PFSK-1 (cell line): ENCODE data around the gene SUN2.
A peak's percentile ranks its signal among the peaks of the same experiment; 100 is the strongest.

Source experiments
- FOXP2 ChIP-seq: optimal IDR thresholded peaks from 2 replicates; pipeline ENCODE3; 2011; ENCODE audit warnings: borderline replicate concordance, control low read depth, inconsistent platforms; ENCODE audit not compliant: insufficient read depth; ENCODE audit errors: extremely low read length, extremely low read depth
- POLR2AphosphoS5 ChIP-seq: IDR thresholded peaks from 2 replicates; pipeline ENCODE4 v1.6.1; 2012; ENCODE audit warnings: low read depth, mild to moderate bottlenecking, control low read depth, low read length, moderate library complexity
- SIN3A ChIP-seq: IDR thresholded peaks from 2 replicates; pipeline ENCODE4 v1.6.1; 2012; ENCODE audit warnings: mild to moderate bottlenecking, low read length, moderate library complexity, borderline replicate concordance; ENCODE audit not compliant: insufficient read depth
- TAF1 ChIP-seq: IDR thresholded peaks from 2 replicates; pipeline ENCODE4 v1.6.1; 2012; ENCODE audit warnings: low read length, control low read depth, borderline replicate concordance; ENCODE audit not compliant: insufficient read depth
- TF ChIP-seq, protein P1 (sequence below), 2 experiments: IDR thresholded peaks; 2 replicates each; pipeline versions ENCODE4 v1.6.1 to v1.8.0; 2011 to 2012; ENCODE audit warnings: low read depth in 2 of 2, low read length in 2 of 2, control low read depth in 1 of 2, inconsistent platforms in 1 of 2, mild to moderate bottlenecking in 1 of 2, moderate library complexity in 1 of 2; ENCODE audit not compliant: insufficient read depth in 1 of 2

SUN2 gene

DNA sequence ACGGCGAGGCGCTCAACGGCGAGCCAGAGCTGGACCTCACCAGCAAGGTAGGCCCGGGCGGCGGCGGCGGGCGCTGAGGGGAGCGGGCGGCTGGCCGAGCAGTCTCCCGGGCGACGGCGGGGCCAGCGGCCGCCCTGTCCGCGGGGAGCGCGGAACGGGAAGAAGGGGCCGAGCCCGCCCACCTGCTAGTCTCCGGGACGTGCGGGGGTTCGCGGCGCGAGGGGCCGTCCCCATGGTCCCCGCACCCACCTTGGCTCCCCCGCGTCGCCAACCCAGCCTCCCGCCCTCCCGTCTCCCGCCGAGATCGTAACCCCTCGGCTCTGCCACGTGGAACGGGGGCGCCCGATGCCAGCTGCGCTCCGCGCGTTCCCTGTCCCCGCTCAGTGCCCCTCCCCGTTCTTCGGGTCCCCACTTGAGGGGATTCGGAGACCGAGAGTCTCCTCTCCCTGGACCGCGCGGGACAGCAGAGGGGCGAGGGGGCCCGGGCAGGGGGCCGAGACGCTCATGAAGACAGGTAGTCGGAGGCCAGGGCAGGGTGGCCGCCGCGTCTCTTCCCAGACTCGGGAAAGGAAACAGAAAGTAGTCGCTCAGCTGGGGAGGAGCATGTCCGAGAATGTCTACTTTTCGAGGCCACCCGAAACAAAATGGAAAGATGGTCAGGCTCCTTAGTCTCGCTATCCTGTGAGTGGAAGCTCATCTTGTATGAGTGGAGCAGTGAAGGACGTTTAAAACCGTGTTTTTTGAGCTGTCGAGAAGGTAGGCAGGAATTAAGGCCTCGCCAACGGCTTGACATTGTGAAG, 49.5 kb downstream of the SUN2 start:
- no peak for TF ChIP-seq POLR2AphosphoS5
- TF ChIP-seq SIN3A = no peak
- TF ChIP-seq FOXP2 = no peak
- no peak for TF ChIP-seq TAF1
- TF ChIP-seq, protein P1, sequence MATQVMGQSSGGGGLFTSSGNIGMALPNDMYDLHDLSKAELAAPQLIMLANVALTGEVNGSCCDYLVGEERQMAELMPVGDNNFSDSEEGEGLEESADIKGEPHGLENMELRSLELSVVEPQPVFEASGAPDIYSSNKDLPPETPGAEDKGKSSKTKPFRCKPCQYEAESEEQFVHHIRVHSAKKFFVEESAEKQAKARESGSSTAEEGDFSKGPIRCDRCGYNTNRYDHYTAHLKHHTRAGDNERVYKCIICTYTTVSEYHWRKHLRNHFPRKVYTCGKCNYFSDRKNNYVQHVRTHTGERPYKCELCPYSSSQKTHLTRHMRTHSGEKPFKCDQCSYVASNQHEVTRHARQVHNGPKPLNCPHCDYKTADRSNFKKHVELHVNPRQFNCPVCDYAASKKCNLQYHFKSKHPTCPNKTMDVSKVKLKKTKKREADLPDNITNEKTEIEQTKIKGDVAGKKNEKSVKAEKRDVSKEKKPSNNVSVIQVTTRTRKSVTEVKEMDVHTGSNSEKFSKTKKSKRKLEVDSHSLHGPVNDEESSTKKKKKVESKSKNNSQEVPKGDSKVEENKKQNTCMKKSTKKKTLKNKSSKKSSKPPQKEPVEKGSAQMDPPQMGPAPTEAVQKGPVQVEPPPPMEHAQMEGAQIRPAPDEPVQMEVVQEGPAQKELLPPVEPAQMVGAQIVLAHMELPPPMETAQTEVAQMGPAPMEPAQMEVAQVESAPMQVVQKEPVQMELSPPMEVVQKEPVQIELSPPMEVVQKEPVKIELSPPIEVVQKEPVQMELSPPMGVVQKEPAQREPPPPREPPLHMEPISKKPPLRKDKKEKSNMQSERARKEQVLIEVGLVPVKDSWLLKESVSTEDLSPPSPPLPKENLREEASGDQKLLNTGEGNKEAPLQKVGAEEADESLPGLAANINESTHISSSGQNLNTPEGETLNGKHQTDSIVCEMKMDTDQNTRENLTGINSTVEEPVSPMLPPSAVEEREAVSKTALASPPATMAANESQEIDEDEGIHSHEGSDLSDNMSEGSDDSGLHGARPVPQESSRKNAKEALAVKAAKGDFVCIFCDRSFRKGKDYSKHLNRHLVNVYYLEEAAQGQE (IDR thresholded peaks at IDR 0.05; ENCODE audit: insufficient read depth in 1 of 2, low read depth in 2 of 2, low read length in 2 of 2) = no peak

DNA sequence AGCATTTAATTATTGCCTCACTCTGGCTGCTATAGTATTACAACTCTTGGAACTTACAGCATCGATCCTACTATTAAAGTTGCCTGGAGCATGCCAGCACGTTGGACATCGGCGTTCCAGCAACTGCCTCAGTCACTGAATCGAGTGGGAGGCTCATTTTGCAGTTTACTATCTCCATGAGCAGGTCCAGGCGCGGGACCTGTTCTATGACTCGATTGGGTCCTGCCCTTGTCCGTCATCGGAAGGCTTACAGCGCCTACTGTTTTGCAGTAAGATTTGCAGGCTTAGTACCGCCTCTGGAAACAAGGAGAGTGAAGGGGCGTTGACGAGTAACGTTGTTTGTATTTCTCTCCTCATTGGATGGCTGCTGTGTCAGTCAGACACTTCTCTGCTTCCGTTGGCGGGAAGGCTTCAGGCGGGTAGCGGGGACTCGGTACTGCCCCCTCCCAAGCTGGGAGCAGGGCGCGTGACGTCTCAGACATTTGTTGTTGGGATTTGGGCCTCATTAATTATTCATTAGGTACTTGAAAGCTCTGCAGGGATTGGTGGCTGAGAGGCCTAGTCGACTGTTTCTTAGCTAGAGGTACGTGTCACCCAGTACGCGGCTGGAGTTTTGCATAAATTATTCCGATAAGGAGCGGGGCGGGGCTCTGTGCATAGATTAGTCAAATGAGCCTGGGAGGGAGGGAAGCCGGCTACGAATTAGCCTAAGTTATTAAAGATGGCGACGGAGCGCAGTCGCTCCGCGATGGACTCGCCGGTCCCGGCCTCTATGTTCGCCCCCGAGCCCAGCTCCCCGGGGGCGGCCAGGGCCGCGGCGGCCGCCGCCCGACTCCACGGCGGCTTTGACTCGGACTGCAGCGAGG, 50.3 kb downstream of the SUN2 start, which contains the start of gene GTPBP1:
Gene GTPBP1 (plus strand): TSS at position 710 of the 866 bp plus-strand sequence. CDS start 12 bp downstream, at position 722.
- TF ChIP-seq SIN3A (0 out of 2 replicates have a peak, but pooled peaks have one; percentile 88), FOXP2 (peak; percentile 68), POLR2AphosphoS5 (peak; percentile 72), TAF1 (peak; percentile 81; the same call in 1 of the 2 replicates)
- TF ChIP-seq, protein P1 (IDR thresholded peaks at IDR 0.05; ENCODE audit: insufficient read depth in 1 of 2, low read depth in 2 of 2, low read length in 2 of 2) = peak in 1 of 2 experiments; percentile 16; a peak in 1 of 4 replicates

DNA sequence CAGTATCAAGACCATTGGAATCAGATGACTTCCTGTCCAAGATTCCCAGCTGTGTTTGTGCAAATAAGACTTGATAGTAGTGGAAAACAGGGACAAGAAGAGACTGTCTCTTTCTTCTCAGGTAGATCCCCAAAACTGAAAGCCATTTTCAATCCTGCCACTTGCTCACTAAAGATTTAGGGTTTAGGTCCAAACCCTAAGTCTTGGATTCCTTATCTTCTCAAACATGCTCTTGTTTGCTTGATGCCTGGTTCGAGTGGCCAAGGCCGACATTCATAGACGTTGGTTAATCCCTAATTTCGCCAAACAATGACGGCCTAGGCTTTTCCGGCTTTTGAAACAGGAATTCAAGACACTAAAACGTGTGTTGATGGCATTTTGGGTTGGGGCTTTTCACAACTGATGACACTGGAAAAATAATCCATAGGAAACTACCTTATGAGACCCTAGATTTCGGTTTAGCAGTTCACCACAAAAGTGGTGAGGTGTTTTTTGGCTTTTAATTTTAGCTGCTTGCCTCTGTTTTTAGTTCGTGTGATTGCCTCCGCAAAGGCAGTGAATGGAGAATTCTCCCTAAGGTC, 51.1 kb downstream of the SUN2 start:
- TF ChIP-seq, protein P1 (IDR thresholded peaks at IDR 0.05; ENCODE audit: insufficient read depth in 1 of 2, low read depth in 2 of 2, low read length in 2 of 2) = no peak
- TF ChIP-seq SIN3A (no peak), POLR2AphosphoS5 (no peak), FOXP2 (no peak), TAF1 (no peak)

DNA sequence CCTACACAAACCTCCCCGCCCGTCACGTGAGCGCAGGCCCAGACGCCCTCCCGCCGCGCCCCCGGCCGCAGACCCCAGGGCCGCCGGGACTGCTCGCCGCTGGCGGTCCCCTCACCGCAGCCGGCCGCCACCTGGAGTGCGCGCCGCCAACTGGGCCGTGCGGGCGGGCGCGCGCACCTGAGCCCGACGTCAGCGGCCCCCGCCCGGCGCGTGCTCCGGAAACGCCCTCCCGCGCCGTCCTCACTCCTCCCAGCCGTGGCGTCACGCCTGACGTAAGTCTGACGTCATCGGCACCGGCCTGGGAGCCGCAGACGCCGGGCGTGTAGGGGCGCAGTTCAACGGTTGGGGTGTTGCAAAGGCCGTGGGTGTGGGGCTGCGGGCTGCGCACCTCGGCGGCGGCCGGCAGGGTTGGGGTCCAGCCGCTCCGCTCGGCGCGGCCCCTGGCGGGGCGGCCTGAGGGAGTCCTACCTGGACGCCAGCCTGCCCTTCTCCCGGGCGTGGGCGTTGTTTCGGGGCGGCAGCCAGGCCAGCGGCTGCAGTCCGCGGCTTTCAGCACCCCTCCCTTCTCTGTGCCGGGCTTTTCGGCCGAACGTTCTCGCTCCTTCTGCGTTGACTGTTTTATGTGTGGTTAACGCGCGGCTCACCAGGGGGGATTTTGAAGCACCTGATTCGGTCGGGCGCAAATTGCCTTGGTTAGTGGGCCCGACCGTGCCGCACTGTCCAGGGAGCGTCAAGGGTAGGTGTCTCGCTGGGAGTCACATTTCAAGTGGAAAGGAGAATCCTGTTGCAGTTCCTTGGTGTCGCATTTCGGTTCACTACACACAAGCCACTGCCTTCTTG, 54.8 kb downstream of the SUN2 start, which contains the start of gene JOSD1:
Gene JOSD1 (minus strand): TSS at position 155 of the 840 bp plus-strand sequence. CDS start 956 bp downstream, outside the sequence.
- no peak for TF ChIP-seq SIN3A
- TF ChIP-seq POLR2AphosphoS5 = peak; percentile 89
- peak; percentile 63; the same call in 1 of the 2 replicates for TF ChIP-seq TAF1
- peak; percentile 95 for TF ChIP-seq FOXP2
- TF ChIP-seq, protein P1 (IDR thresholded peaks at IDR 0.05; ENCODE audit: insufficient read depth in 1 of 2, low read depth in 2 of 2, low read length in 2 of 2) = 0 out of 4 replicates have a peak, but pooled peaks of 1 of the 2 experiments have one; percentile 2
